NCI-H1092 (cell line): ENCODE data around the gene SUPT3H.

ENCODE experiments used
- DNase-seq: peaks from one replicate; lab custom pipeline; 2025; lab: John Stamatoyannopoulos, UW

SUPT3H gene

DNA sequence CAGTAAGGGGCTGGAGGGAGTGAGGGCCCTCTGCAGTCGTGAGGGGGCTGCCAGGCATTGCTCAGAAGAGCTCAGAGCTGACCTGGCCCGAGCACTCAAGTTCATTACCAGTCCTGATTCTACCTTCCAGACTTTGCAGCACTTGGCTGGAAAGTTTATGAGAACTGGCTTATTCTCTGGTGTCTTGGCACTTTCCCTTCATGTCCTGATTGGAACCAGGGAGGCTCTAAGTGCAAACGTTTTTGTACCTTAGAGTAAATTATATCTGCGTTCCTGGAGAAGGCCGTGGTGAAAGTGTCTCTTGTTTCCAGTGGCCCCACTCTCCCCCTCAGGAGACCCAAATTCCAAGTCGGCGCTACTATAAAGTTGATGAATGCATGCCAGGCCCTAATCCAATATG, 587.9 kb downstream of the SUPT3H start:
- no peak for DNase-seq

- no peak for DNase-seq
Measured at GRCh38 chr6:44789061-44789460, 588.7 kb downstream of the SUPT3H start.

GRCh38 chr6:44788387-44788981, 589.2 kb downstream of the SUPT3H start:
- no peak for DNase-seq

- DNase-seq, result no peak
Measured at GRCh38 chr6:44787254-44787834, 590.4 kb downstream of the SUPT3H start.

DNA sequence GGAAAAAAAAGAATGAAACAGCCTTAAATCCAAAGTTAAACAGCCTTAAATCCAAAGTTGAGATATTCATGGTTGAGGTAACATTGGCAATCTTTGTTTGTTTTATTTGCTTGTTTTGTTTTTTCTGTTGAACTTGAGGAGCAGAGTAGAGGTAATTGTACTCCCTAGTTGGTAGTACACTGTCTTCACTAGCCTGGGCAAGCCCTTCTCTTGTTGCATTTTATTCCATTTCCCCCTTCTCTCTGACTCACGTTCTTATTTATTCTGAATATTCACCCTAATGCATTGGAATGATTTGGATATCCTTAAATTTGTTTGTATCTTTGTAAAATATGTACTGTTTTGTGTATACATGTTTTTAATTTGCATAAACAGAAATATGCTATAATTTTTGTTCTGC, 592.6 kb downstream of the SUPT3H start:
- no peak for DNase-seq

GRCh38 chr6:44784195-44784594, 593.5 kb downstream of the SUPT3H start:
- DNase-seq, result no peak

GRCh38 chr6:44782892-44783291, 594.8 kb downstream of the SUPT3H start:
- no peak for DNase-seq

DNA sequence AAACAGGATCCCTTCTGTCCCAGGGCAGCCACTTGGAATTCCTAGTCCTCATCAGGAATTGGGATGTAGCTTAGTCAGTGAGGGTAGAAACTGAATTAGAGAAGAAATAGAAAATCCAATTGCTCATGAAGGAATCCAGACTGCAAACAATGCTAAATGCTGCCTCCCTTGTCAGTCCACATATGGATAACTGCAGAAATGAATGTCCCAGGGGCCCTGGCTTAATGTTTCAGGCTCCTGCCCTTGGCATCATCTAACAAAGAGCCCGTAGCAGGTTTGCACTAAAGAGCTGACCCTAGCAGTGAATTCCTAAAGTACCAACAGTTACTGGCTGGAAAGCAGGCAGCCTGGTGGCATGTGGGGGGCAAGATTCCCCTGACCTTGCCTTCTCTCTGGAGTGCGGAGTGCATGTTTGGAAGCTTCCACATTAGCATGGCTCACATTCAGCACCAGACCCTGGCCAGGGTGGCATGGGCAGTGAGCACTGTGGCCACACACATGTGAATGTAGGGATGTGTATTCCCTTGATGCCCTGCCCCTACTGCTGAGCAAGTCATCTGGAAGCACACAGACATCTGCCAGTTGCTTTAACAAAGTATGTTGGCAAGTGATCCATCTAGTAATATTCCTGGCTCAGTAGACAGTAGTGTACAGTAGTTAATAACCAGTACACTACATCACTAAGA, 595.7 kb downstream of the SUPT3H start:
- DNase-seq, result no peak

GRCh38 chr6:44780161-44780560, 597.6 kb downstream of the SUPT3H start:
- DNase-seq, result no peak

DNA sequence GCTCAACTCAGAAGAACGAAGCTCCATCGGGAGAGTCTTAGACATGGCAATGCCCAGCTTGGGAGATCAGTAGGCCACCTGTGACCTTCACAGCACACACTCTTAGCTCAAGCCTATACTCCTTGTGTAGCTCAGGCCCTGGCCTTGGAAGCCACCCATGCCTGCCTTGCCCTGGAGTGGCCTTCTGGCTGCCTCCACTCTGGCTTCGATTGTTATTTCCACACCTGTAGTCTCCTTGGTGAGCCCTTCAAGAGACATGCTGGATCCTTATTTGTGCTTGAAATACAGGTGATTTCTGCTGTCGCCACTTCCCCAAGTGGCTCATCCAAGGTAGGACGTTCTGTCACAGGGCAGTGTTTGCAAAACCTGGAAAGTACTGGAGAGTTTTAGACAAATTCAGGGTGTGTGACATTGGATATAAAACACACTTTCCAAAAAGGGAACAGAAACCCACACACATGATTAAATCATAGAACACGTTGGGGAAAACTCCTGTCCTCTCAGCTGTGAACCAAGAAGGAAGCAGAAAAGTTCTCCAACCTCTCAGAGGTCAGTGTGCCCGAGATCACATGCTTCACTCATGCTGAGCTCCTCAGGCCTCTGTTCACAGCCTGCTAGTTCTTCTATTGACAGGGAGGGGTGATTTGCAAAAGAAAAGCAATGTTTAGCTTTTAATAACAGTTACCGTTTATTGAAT, 598.5 kb downstream of the SUPT3H start:
- no peak for DNase-seq
